Measurements from ENCODE around the gene FXN. TPM values are rescaled to one million over a fixed set of nuclear protein-coding genes. Genes with fewer than 3 reads are reported as not detected.
A peak's percentile ranks its signal among the peaks of the same experiment; 100 is the strongest.
"Not testable (repeated sequence)": the region's sequence is repeated elsewhere in the genome, so short reads cannot be mapped to it uniquely, and the experiment has no call there.

The FXN gene
- total RNA-seq, 2 donors from 2014 or later: 17.4 to 22.8 TPM

GRCh38 chr9:69034071-69034470 lies 1.5 kb upstream of the FXN start:
- Mint-ChIP-seq H3K4me3 (no peak overlapping the region), H3K4me1 (ENCODE audit: low read depth in 2 of 2) (peaks cover 22 to 24% of the 10 kb centered on the region in 2 donors), H3K27me3 (no peaks in the 10 kb centered on the region), H3K36me3 (no peaks in the 10 kb centered on the region), H3K27ac (no peak overlapping the region), H3K9me3 (no peaks in the 10 kb centered on the region)
- ATAC-seq (no peak), DNase-seq (ENCODE audit: low spot score) (no peak)

GRCh38 chr9:69036309-69036708 lies 757 bp downstream of the FXN start:
- peak overlapping the region; percentile 73 to 95 for H3K27ac Mint-ChIP-seq
- no peaks in the 10 kb centered on the region for H3K36me3 Mint-ChIP-seq
- H3K4me3 Mint-ChIP-seq: peak overlapping the region; percentile 99
- no peaks in the 10 kb centered on the region for H3K9me3 Mint-ChIP-seq
- H3K27me3 Mint-ChIP-seq: no peaks in the 10 kb centered on the region
- peaks cover 14 to 15% of the 10 kb centered on the region in 2 donors for H3K4me1 Mint-ChIP-seq (ENCODE audit: low read depth in 2 of 2)
- DNase-seq (ENCODE audit: low spot score) (no peak), ATAC-seq (peak; percentile 43 to 46)

DNA sequence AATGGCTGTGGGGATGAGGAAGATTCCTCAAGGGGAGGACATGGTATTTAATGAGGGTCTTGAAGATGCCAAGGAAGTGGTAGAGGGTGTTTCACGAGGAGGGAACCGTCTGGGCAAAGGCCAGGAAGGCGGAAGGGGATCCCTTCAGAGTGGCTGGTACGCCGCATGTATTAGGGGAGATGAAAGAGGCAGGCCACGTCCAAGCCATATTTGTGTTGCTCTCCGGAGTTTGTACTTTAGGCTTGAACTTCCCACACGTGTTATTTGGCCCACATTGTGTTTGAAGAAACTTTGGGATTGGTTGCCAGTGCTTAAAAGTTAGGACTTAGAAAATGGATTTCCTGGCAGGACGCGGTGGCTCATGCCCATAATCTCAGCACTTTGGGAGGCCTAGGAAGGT lies 1.2 kb downstream of the FXN start:
- Mint-ChIP-seq H3K4me1 (ENCODE audit: low read depth in 2 of 2) (peaks cover 14 to 16% of the 10 kb centered on the region in 2 donors), H3K27ac (peak overlapping the region; percentile 73 to 95), H3K9me3 (no peaks in the 10 kb centered on the region), H3K27me3 (no peaks in the 10 kb centered on the region), H3K36me3 (no peaks in the 10 kb centered on the region), H3K4me3 (peak overlapping the region; percentile 99)
- no peak for ATAC-seq
- DNase-seq (ENCODE audit: low spot score): no peak

DNA sequence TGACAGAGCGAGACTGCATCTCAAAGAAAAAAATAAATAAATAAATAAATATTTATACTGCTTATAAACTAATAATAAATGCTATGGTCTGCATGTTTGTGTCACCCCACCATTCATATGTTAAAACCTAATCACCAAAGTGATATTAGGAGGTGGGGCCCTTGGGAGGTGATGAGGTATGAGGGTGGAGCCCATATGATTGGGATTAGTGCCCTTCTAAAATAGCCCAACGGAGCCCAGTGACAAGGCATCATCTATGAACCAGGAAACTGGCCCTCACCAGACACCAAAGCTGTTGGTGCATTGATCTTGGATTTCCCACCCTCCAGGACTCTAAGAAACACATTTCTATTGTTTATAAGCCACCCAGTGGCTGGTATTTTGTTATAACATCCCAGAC lies 5.1 kb downstream of the FXN start:
- Mint-ChIP-seq H3K36me3 (no peaks in the 10 kb centered on the region), H3K9me3 (no peaks in the 10 kb centered on the region), H3K4me3 (no peak overlapping the region), H3K27me3 (no peaks in the 10 kb centered on the region), H3K4me1 (ENCODE audit: low read depth in 2 of 2) (peaks cover 26 to 28% of the 10 kb centered on the region in 2 donors), H3K27ac (no peak overlapping the region)
- DNase-seq (ENCODE audit: low spot score) (no peak), ATAC-seq (no peak)

DNA sequence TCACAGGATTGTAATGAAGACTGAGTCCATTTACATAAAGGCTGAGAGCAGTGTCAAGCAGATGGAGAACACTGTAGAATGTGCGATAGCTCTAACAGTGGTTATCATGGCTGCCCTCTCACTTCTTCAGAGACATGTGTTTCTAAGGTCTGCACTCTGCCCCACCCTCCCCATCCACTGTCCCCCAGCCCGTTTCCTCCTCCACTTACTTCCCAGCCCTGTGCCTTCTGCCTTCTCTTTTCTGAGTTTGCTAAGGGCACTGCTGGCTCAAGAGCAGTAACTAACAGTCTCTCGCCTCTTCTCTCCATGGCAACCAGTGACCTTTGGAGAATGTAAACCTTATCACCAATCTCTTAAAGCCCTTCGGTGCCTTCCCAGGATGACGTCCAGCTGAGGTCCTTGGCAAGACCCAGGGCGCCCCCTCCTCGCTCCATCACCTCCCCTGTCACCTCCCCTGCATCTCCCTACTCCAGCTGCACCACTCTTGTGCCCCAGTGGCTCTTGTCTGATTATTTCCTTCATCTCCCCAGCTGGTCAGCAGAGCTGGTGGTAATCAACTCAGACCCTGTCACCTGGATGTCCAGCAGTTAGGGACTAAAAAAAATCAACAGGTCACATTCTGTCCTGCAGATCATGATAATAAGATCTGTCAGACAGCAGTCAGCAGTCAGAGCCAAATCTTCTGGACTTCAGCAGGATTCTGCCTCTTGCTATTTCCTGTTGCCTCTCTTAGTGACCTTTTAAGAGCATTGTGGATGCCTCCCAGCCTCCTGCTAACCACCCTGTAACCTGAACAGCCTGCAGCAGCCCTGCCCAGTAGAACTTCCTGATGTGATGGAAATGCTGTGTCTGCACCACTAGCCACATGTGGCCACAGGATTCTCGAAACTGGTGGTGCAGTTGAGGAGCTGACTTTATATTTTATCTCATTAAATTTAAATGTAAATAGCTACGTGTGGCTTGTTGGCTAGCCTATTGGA lies 9.0 kb downstream of the FXN start:
- H3K27ac Mint-ChIP-seq: peak overlapping the region in 1 of 2 donors; percentile 75
- H3K4me1 Mint-ChIP-seq (ENCODE audit: low read depth in 2 of 2): peaks cover 15 to 26% of the 10 kb centered on the region in 2 donors
- H3K36me3 Mint-ChIP-seq: no peaks in the 10 kb centered on the region
- no peaks in the 10 kb centered on the region for H3K27me3 Mint-ChIP-seq
- ATAC-seq (peak in 1 of 2 donors; percentile 61), DNase-seq (ENCODE audit: low spot score) (no peak)
- H3K9me3 Mint-ChIP-seq: no peaks in the 10 kb centered on the region
- H3K4me3 Mint-ChIP-seq: no peak overlapping the region

- H3K27ac Mint-ChIP-seq: no peak overlapping the region
- no peak for ATAC-seq
Measured at GRCh38 chr9:69045821-69046220, 10.3 kb downstream of the FXN start.

GRCh38 chr9:69046723-69047122 lies 11.2 kb downstream of the FXN start:
- H3K27me3 Mint-ChIP-seq: no peaks in the 10 kb centered on the region
- H3K9me3 Mint-ChIP-seq: no peaks in the 10 kb centered on the region
- DNase-seq (ENCODE audit: low spot score) (no peak), ATAC-seq (no peak)
- no peaks in the 10 kb centered on the region for H3K36me3 Mint-ChIP-seq
- H3K4me3 Mint-ChIP-seq: no peak overlapping the region
- H3K27ac Mint-ChIP-seq: no peak overlapping the region
- H3K4me1 Mint-ChIP-seq (ENCODE audit: low read depth in 2 of 2): peaks cover 10 to 23% of the 10 kb centered on the region in 2 donors

More at GRCh38 chr9:69045821-69046220, 10.3 kb downstream of the FXN start:
- Mint-ChIP-seq H3K36me3 (no peaks in the 10 kb centered on the region), H3K9me3 (no peaks in the 10 kb centered on the region), H3K4me3 (no peak overlapping the region), H3K27me3 (no peaks in the 10 kb centered on the region), H3K4me1 (ENCODE audit: low read depth in 2 of 2) (peaks cover 15 to 26% of the 10 kb centered on the region in 2 donors)
- no peak for DNase-seq (ENCODE audit: low spot score)

DNA sequence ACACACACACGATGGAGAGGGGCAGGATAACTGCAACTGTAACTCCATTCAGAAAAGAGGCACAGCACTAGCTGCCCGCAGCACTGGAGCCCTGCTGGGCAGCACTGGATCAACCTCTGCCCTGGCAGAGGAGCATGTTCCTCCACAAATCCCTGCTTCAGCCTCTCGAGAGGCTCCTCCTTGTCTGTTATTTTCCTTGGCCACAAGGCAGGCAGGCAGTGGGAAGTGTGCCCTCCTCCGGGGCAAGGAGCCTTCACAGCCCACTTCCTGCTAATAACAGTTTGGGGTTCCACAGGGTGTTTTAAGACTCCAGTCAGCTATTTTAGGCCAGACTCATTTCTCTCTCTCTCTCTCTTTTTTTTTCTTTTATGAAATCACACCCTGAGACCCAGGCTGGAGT lies 11.8 kb downstream of the FXN start:
- peak; percentile 28 to 50 for ATAC-seq
- Mint-ChIP-seq H3K27ac (peak overlapping the region in 1 of 2 donors; percentile 58), H3K9me3 (no peaks in the 10 kb centered on the region), H3K36me3 (no peaks in the 10 kb centered on the region), H3K4me3 (no peak overlapping the region), H3K27me3 (no peaks in the 10 kb centered on the region), H3K4me1 (ENCODE audit: low read depth in 2 of 2) (peaks cover 10 to 23% of the 10 kb centered on the region in 2 donors)
- DNase-seq (ENCODE audit: low spot score): no peak

GRCh38 chr9:69049094-69049493 lies 13.5 kb downstream of the FXN start:
- H3K27ac Mint-ChIP-seq: no peak overlapping the region

DNA sequence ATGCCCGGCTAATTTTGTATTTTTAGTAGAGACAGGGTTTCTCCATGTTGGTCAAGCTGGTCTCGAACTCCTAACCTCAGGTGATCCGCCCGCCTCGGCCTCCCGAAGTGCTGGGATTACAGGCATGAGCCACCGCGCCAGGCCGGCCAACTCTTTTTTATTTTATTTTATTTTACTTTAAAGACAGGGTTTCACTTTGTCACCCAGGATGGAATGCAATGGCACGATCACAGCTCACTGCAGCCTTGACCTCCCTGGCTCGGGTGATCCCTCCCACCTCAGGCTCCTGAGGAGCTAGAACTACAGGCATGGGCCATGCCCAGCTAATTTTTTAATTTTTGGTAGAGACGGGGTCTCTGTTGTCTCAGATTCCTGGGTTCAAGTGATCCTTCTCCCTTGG lies 15.4 kb downstream of the FXN start:
- H3K4me3 Mint-ChIP-seq; DNase-seq (ENCODE audit: low spot score); ATAC-seq; H3K9me3 Mint-ChIP-seq; H3K27me3 Mint-ChIP-seq; H3K36me3 Mint-ChIP-seq; H3K4me1 Mint-ChIP-seq (ENCODE audit: low read depth in 2 of 2); H3K27ac Mint-ChIP-seq: not testable (repeated sequence)

More at GRCh38 chr9:69049094-69049493, 13.5 kb downstream of the FXN start:
- DNase-seq (ENCODE audit: low spot score) (no peak), ATAC-seq (no peak)
- H3K9me3 Mint-ChIP-seq: no peaks in the 10 kb centered on the region
- no peaks in the 10 kb centered on the region for H3K27me3 Mint-ChIP-seq
- no peaks in the 10 kb centered on the region for H3K36me3 Mint-ChIP-seq
- peaks cover 8 to 18% of the 10 kb centered on the region in 2 donors for H3K4me1 Mint-ChIP-seq (ENCODE audit: low read depth in 2 of 2)
- H3K4me3 Mint-ChIP-seq: no peak overlapping the region

GRCh38 chr9:69054989-69055388 lies 19.4 kb downstream of the FXN start:
- no peaks in the 10 kb centered on the region for H3K27me3 Mint-ChIP-seq
- no peak overlapping the region for H3K27ac Mint-ChIP-seq
- H3K36me3 Mint-ChIP-seq: no peaks in the 10 kb centered on the region
- no peaks in the 10 kb centered on the region for H3K9me3 Mint-ChIP-seq
- DNase-seq (ENCODE audit: low spot score): no peak
- peaks cover 10 to 13% of the 10 kb centered on the region in 2 donors for H3K4me1 Mint-ChIP-seq (ENCODE audit: low read depth in 2 of 2)
- no peak for ATAC-seq
- no peak overlapping the region for H3K4me3 Mint-ChIP-seq

DNA sequence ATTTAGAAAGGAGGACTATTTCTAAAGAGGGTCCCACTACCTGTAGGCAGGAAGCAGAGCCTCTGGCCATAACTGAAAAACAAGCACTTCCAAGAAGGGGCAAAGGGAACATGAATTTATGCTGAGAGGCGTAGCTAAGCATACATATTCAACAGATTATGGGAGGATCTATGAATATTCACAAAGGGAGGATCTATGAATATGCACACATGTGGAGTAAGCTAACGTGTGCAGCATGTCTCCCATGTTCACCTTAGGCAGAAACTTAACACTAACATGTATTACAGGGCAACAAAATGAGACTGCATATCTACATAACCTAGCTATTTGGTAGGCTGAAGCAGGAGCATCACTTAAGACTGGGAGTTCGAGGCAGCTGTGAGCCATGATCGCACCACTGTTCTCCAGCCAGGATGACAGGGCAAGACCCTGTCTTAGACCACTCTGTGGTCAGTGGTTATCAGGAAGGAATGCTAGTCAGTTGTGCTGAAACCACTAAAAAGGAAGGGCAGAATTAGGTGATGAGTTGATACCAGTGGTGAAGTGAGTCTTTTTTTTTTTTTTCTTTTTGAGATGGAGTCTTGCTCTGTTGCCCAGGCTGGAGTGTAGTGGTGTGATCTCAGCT lies 20.8 kb downstream of the FXN start:
- H3K27me3 Mint-ChIP-seq: no peaks in the 10 kb centered on the region
- no peak overlapping the region for H3K4me3 Mint-ChIP-seq
- DNase-seq (ENCODE audit: low spot score): no peak
- H3K36me3 Mint-ChIP-seq: no peaks in the 10 kb centered on the region
- H3K9me3 Mint-ChIP-seq: no peaks in the 10 kb centered on the region
- peaks cover 19 to 24% of the 10 kb centered on the region in 2 donors for H3K4me1 Mint-ChIP-seq (ENCODE audit: low read depth in 2 of 2)
- ATAC-seq: peak in 1 of 2 donors; percentile 9
- H3K27ac Mint-ChIP-seq: peak overlapping the region in 1 of 2 donors; percentile 22

DNA sequence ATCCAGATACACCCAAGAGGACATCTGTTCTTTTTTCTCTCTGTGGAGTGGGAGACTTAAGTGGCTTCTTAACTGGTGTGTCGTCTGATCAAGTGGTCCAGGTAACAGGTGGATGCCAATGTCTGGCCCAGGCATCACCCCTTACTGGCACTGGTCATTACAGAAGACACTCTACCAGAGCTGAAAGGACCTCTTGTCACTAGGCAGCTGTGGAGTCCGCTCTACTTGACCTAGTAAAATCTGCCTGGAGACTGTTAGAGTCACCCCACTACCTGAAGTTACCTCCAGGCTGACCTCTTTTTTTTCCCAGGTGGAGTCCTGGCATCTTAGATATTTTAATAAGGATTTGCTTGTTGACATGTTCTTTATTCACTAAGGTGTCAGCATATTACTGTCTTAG lies 22.5 kb downstream of the FXN start:
- no peak for DNase-seq (ENCODE audit: low spot score)
- Mint-ChIP-seq H3K4me3 (no peak overlapping the region), H3K4me1 (ENCODE audit: low read depth in 2 of 2) (peaks cover 19 to 28% of the 10 kb centered on the region in 2 donors), H3K36me3 (no peaks in the 10 kb centered on the region), H3K27me3 (no peaks in the 10 kb centered on the region), H3K27ac (peak overlapping the region in 1 of 2 donors; percentile 63), H3K9me3 (no peaks in the 10 kb centered on the region)
- no peak for ATAC-seq

- no peaks in the 10 kb centered on the region for H3K36me3 Mint-ChIP-seq
- no peak overlapping the region for H3K4me3 Mint-ChIP-seq
- no peaks in the 10 kb centered on the region for H3K9me3 Mint-ChIP-seq
- DNase-seq (ENCODE audit: low spot score) (no peak), ATAC-seq (peak in 1 of 2 donors; percentile 53)
- no peaks in the 10 kb centered on the region for H3K27me3 Mint-ChIP-seq
- peak overlapping the region in 1 of 2 donors; percentile 70 for H3K27ac Mint-ChIP-seq
- peaks cover 19 to 28% of the 10 kb centered on the region in 2 donors for H3K4me1 Mint-ChIP-seq (ENCODE audit: low read depth in 2 of 2)
Measured at GRCh38 chr9:69060766-69061165, 25.2 kb downstream of the FXN start.

All from natural killer cell treated with Interleukin-12 subunit alpha and Interleukin-12 subunit beta and Interleukin-15 and Interleukin-18, amount 100 ng/mL, for 72 hours (primary cell).